A549 treated with dexamethasone at 1 μM for 4 hours (cell line): ENCODE measurements around the gene KIRREL2. TPM values are rescaled to one million over a fixed set of nuclear protein-coding genes. Genes with fewer than 3 reads are reported as not detected.

Experiments
- total RNA-seq: library from RNA; stranded (reverse); fragments of 200-300 nt; extraction: Qiagen RNA extraction; gene quantifications from 5 replicates; pipeline ENCODE4 v1.2.3, GENCODE V29; 2022

Gene KIRREL2
- total RNA-seq = 0.37 to 0.65 TPM (median 0.52 TPM) in 5 replicates

DNA sequence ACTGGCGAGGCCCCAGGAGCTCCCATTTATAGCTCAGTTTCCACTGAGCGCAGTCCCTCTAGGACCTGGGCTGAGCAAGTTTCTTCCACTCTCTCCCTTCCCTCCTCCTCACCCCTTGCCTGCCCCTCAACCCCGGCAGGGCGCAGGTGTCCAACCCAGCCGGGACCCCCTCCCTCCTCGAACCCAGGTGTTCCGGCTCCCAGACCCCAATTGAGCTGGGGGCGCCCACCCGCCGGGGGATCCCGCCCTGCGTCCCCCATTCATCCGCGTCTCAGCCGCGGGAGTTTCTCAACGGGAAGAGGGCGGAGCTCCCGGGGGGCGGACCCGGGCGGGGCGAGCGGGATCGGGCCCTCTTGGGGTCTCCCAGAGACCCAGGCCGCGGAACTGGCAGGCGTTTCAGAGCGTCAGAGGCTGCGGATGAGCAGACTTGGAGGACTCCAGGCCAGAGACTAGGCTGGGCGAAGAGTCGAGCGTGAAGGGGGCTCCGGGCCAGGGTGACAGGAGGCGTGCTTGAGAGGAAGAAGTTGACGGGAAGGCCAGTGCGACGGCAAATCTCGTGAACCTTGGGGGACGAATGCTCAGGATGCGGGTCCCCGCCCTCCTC, at the start of gene KIRREL2:
TSS of gene KIRREL2 (plus strand) at position 366 of the 604 bp plus-strand sequence. CDS start at position 575, 209 bp downstream.

DNA sequence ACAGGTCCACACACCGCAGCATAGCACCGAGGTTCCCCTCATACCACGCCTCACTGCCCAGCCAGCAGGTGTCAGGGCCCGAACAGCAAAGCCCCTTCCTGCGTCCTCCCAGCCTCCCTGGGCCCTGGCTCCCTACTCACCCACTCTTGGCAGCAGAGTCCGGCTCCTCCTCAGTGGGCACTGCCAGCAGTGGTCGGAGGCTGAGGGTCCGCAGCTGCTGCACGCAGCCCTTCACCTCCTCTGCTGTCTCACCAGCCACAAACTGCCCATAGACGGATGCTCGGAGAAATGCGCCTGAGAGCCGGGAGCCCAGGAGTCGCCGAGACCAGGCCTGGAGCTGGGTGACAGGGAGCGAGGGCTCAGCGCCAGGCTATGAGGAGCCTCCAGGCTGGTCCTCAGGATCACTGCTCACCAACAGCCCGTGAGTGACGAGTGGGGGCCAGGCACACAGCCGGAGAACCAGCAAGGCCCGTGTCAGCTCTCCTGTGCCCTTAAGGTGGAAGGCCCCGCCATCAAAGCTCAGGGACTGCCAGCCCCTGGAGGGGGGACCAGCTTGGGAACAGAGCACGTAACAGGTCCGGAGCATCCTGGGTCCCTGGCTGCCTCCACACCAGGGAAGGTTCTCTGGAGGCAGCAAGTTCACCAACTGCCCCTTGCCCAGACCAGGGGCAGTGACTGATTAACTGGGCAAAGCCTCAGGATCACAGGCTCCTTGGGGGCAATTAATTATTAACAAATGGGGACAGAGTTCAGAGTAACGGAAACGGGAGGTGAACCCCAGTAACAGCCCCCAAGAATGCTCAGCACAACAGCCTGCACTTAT, 44.3 kb upstream of the KIRREL2 start, which contains the start of gene PRODH2:
TSS of gene PRODH2 (minus strand) at position 626 of the 823 bp plus-strand sequence. CDS start at position 586, 40 bp downstream.

DNA sequence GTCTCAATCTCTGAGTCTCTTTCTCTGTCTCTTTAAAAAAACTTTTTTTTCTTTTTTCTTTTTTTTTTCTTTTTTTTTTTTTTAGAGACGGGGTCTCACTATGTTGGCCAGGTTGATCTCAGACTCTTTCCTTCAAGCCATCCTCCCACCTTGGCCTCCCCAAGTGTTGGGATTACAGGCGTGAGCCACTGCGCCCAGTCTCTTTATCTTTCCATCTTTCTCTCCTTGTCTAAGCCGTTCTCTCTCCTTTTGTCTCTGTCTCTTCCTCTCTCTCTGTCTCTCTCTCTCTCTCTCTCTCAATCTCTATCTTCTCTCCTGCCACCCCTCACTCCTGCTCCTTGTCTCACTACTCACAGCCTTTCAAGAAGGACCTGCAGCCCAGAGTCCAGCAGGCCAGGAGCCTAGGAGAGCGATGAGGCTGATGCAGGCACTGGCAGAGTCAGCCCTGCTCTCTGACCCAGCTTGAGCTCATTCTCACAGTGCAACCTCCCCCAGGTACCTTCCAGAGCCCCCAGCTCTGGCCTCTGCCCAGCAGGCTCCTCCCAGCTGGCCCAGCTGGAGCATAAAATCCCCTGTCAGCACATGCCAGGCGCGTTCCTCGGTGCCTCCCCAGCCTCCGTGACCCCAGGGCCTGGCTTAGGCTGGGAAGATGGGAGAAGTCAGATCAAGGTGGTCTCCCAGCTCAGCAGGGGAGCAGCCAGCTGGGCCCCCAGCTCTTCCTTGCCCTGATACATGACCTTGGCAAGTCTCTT, 4.5 kb upstream of the KIRREL2 start, which contains the start of gene NPHS1:
TSS of gene NPHS1 (minus strand) at position 476 of the 752 bp plus-strand sequence. CDS start 667 bp downstream, outside the sequence.

DNA sequence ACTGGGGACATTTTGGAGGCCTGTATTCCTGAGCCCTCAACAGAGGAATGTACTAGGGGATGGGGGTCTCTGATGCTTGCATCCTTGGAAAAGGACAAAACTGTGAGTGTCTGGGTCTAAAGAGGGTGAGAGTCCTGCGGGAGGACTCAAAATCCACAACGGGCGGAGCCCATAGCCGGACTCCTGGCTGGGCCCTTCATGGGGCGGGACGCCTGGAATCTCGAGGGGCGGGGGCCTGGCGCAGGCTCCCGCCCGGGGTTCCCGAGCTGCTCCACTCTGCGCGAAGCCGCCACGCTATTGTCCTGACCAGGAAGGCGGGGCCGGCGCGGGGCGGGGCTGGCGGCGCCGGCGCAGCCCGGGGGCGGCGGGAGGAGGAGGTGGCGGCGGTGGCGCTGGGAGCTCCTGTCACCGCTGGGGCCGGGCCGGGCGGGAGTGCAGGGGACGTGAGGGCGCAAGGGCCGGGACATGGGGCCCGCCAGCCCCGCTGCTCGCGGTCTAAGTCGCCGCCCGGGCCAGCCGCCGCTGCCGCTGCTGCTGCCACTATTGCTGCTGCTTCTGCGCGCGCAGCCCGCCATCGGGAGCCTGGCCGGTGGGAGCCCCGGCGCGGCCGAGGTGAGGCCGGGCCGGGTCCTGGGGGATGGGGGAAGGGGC, 11.6 kb downstream of the KIRREL2 start, which contains the start of gene APLP1:
TSS of gene APLP1 (plus strand) at position 403 of the 651 bp plus-strand sequence. CDS start at position 466, 63 bp downstream.

DNA sequence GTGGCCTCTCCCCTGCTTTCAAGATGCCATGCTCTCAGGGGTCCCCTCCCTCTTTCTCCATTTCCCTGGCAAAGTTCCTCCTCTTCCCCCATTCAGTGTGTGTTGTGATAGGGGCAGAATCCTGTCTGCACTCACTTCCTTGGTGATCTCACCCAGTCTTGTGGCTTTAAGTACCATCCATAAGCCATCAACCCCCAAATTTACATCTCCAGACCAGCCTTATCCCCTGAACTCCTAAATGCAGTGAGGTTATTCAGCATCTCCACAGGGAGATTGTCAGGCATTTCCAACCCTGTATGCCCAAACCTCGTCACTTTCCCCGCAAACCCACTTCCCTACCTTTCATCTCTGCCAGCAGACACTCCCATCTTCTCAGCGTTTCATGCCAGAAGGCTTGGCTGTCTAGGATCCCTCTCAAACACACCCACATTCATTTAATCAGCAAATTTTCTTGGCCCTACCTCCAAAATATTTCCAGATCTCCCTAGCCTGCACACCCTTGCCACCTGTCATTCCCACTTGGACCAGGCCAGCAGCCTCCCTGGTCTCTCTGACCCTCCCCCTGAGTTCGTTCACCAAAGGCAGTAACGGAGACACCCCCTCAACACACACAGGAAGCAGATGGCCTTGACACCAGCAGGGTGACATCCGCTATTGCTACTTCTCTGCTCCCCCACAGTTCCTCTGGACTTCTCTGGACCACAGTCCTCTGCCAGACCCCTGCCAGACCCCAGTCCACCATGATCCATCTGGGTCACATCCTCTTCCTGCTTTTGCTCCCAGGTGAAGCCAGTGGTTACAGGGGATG, 45.3 kb downstream of the KIRREL2 start, which contains the start of gene HCST:
TSS of gene HCST (plus strand) at position 676 of the 808 bp plus-strand sequence. CDS start at position 741, 65 bp downstream.

DNA sequence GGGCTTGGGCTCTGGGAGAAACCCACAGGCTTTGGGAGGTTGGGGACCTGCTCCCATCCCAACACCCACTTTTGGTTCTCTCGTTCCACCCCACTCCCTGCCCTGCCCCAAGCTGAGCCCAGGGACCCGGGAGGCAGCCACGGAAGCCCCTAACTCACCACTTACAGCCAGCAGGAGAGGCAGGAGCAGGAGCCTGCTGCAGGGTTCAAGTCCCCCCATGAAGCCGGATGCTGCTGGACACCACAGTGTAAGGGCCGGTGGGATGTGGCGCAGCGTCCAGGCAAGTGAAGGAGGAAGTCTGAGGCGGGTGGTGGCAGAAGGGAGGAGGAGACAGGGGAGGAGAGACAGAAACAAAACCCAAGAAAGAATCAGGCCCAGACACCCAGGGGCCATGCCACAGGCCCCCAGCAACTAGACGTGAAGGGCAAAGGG, 51.3 kb downstream of the KIRREL2 start, which contains the start of gene TYROBP:
TSS of gene TYROBP (minus strand) at position 286 of the 432 bp plus-strand sequence. CDS start at position 219, 67 bp downstream.

Other genes starting within 250 kb of the KIRREL2 start
- gene HAUS5, start 244.2 kb upstream of the KIRREL2 start, total RNA-seq = 10.6 to 18.6 TPM (median 15.8 TPM) in 5 replicates
- gene RBM42, start 227.9 kb upstream of the KIRREL2 start, total RNA-seq = 142 to 206 TPM (median 203 TPM) in 5 replicates
- gene ETV2, start 215.2 kb upstream of the KIRREL2 start, total RNA-seq = 1.3 to 3.2 TPM (median 2.8 TPM) in 5 replicates
- 1,250 to 1,794 TPM (median 1,275 TPM) in 5 replicates for gene COX6B1, start 208.6 kb upstream of the KIRREL2 start, total RNA-seq
- 0.47 to 1.2 TPM (median 0.97 TPM) in 5 replicates for gene UPK1A, start 190.4 kb upstream of the KIRREL2 start, total RNA-seq
- not detected in 5 replicates for gene ZBTB32, start 152.4 kb upstream of the KIRREL2 start, total RNA-seq
- 35.9 to 63.5 TPM (median 60.7 TPM) in 5 replicates for gene KMT2B, start 138.9 kb upstream of the KIRREL2 start, total RNA-seq
- gene IGFLR1, start 114.5 kb upstream of the KIRREL2 start, total RNA-seq = 9.6 to 14.5 TPM (median 11.2 TPM) in 5 replicates
- gene U2AF1L4, start 111.5 kb upstream of the KIRREL2 start, total RNA-seq = 23.2 to 30.8 TPM (median 26.5 TPM) in 5 replicates
- gene PSENEN, start 111.3 kb upstream of the KIRREL2 start, total RNA-seq = 255 to 313 TPM (median 263 TPM) in 5 replicates
- 19.1 to 28.1 TPM (median 22.8 TPM) in 5 replicates for gene LIN37, start 108.3 kb upstream of the KIRREL2 start, total RNA-seq
- 0.24 to 0.39 TPM (median 0.34 TPM) in 4 of 5 replicates, not detected in the other for gene HSPB6, start 99.9 kb upstream of the KIRREL2 start, total RNA-seq
- 20.3 to 35.5 TPM (median 32.5 TPM) in 5 replicates for gene PROSER3, start 98.7 kb upstream of the KIRREL2 start, total RNA-seq
- gene ARHGAP33, start 81.3 kb upstream of the KIRREL2 start, total RNA-seq = 3.0 to 10.3 TPM (median 6.4 TPM) in 5 replicates
- gene PRODH2, start 44.1 kb upstream of the KIRREL2 start, total RNA-seq = 0.12 to 0.46 TPM (median 0.16 TPM) in 5 replicates
- gene NPHS1, start 4.4 kb upstream of the KIRREL2 start, total RNA-seq = 0.38 to 0.70 TPM (median 0.45 TPM) in 5 replicates
- 71.0 to 103 TPM (median 96.5 TPM) in 5 replicates for gene APLP1, start 11.7 kb downstream of the KIRREL2 start, total RNA-seq
- 3.5 to 6.3 TPM (median 5.9 TPM) in 5 replicates for gene NFKBID, start 43.6 kb downstream of the KIRREL2 start, total RNA-seq
- gene HCST, start 45.6 kb downstream of the KIRREL2 start, total RNA-seq = 0.15 to 0.47 TPM (median 0.32 TPM) in 4 of 5 replicates, not detected in the other
- not detected in 5 replicates for gene TYROBP, start 51.4 kb downstream of the KIRREL2 start, total RNA-seq
- gene LRFN3, start 79.5 kb downstream of the KIRREL2 start, total RNA-seq = 13.2 to 27.6 TPM (median 23.1 TPM) in 5 replicates
- gene SDHAF1, start 138.3 kb downstream of the KIRREL2 start, total RNA-seq = 32.4 to 43.7 TPM (median 41.9 TPM) in 5 replicates
- gene SYNE4, start 151.9 kb downstream of the KIRREL2 start, total RNA-seq = 0.15 to 0.36 TPM (median 0.28 TPM) in 5 replicates
- 20.0 to 26.5 TPM (median 22.8 TPM) in 5 replicates for gene ALKBH6, start 157.3 kb downstream of the KIRREL2 start, total RNA-seq
- 0.67 to 0.99 TPM (median 0.74 TPM) in 5 replicates for gene CLIP3, start 176.0 kb downstream of the KIRREL2 start, total RNA-seq
- 4.4 to 7.7 TPM (median 7.2 TPM) in 5 replicates for gene THAP8, start 197.4 kb downstream of the KIRREL2 start, total RNA-seq
- 15.4 to 27.5 TPM (median 26.2 TPM) in 5 replicates for gene WDR62, start 198.0 kb downstream of the KIRREL2 start, total RNA-seq